HG03103 (cell line): Measurements from ENCODE around the gene REEP3.

Experiments
- ATAC-seq: cut with Tn5 transposase; IDR thresholded peaks from one replicate; pipeline ENCODE4 v1.9.1; 2021; ENCODE audit warnings: low read depth; ENCODE audit not compliant: unreplicated experiment

The REEP3 gene

GRCh38 chr10:63583909-63584724 is 62.9 kb downstream of the REEP3 start:
- no peak for ATAC-seq

GRCh38 chr10:63584725-63585035 is 63.5 kb downstream of the REEP3 start:
- ATAC-seq = no peak

GRCh38 chr10:63585041-63585440 is 63.8 kb downstream of the REEP3 start:
- no peak for ATAC-seq

GRCh38 chr10:63586043-63586442 is 64.8 kb downstream of the REEP3 start:
- no peak for ATAC-seq

GRCh38 chr10:63587191-63587590 is 66.0 kb downstream of the REEP3 start:
- ATAC-seq = no peak

- ATAC-seq = no peak
Measured at GRCh38 chr10:63588436-63589167, 67.4 kb downstream of the REEP3 start.

- ATAC-seq = no peak
Measured at GRCh38 chr10:63591600-63592379, 70.6 kb downstream of the REEP3 start.

GRCh38 chr10:63593576-63593975 is 72.4 kb downstream of the REEP3 start:
- ATAC-seq = no peak

- no peak for ATAC-seq
Measured at GRCh38 chr10:63595072-63595471, 73.9 kb downstream of the REEP3 start.

- ATAC-seq = no peak
Measured at GRCh38 chr10:63596924-63597323, 75.7 kb downstream of the REEP3 start.

GRCh38 chr10:63600540-63600939 is 79.3 kb downstream of the REEP3 start:
- ATAC-seq = no peak

GRCh38 chr10:63603709-63604445 is 82.7 kb downstream of the REEP3 start:
- ATAC-seq = peak; percentile 86

- no peak for ATAC-seq
Measured at GRCh38 chr10:63605197-63605967, 84.2 kb downstream of the REEP3 start.

GRCh38 chr10:63608511-63608910 is 87.3 kb downstream of the REEP3 start:
- no peak for ATAC-seq

GRCh38 chr10:63611078-63611477 is 89.9 kb downstream of the REEP3 start:
- ATAC-seq = no peak

- ATAC-seq = no peak
Measured at GRCh38 chr10:63614371-63614891, 93.2 kb downstream of the REEP3 start.

- ATAC-seq = no peak
Measured at GRCh38 chr10:63618552-63618951, 97.4 kb downstream of the REEP3 start.

GRCh38 chr10:63619426-63619825 is 98.2 kb downstream of the REEP3 start:
- no peak for ATAC-seq

- ATAC-seq = no peak
Measured at GRCh38 chr10:63622097-63622496, 100.9 kb downstream of the REEP3 start.

- no peak for ATAC-seq
Measured at GRCh38 chr10:63624701-63625100, 103.5 kb downstream of the REEP3 start.
